K562 treated with DMSO at 1 percent for 48 hours (cell line): ENCODE data around the gene DPYD. TPM values are rescaled to one million over a fixed set of nuclear protein-coding genes. Genes with fewer than 3 reads are reported as not detected.

Experiments used
- total RNA-seq: library from RNA; unstranded; fragments of 300-600 nt; gene quantifications from 2 replicates; pipeline ENCODE4 v1.2.3, GENCODE V29; 2022; ENCODE audit warnings: low replicate concordance; ENCODE audit errors: extremely low read depth

The DPYD gene
- total RNA-seq, result not detected in 2 replicates

GRCh38 chr1:97920832-97921571, at the start of gene DPYD:
TSS of gene DPYD (minus strand) at chr1:97921034. CDS start at chr1:97920922, 112 bp downstream.

